WERI-Rb-1 (cell line): Measurements from ENCODE around the gene B3GNT7.
"Not testable (repeated sequence)": the region's sequence is repeated elsewhere in the genome, so short reads cannot be mapped to it uniquely, and the experiment has no call there.

ENCODE experiments used
- DNase-seq: peaks from one replicate; pipeline ENCODE4 v3.0.0-alpha.2; 2020
- H3K27ac ChIP-seq: fragments of 250-450 bp; sonication (Bioruptor Pico); 2 replicates; pipeline ENCODE4 v1.5.1; 2020; ENCODE audit warnings: mild to moderate bottlenecking, moderate library complexity
- H3K27me3 ChIP-seq: fragments of 250-450 bp; sonication (Bioruptor Pico); 2 replicates; pipeline ENCODE4 v1.5.1; 2021; ENCODE audit warnings: mild to moderate bottlenecking, low read depth, moderate library complexity; ENCODE audit not compliant: insufficient read depth, severe bottlenecking
- H3K36me3 ChIP-seq: fragments of 250-450 bp; sonication (Bioruptor Pico); 2 replicates; pipeline ENCODE4 v1.5.1; 2020; ENCODE audit warnings: mild to moderate bottlenecking, moderate library complexity
- H3K4me3 ChIP-seq: 2 replicates; pipeline ENCODE4 v1.5.1; 2011; ENCODE audit warnings: low read depth, mild to moderate bottlenecking, control low read depth, low read length
- H3K9me3 ChIP-seq: fragments of 250-450 bp; sonication (Bioruptor Pico); 2 replicates; pipeline ENCODE4 v1.5.1; 2021; ENCODE audit warnings: mild to moderate bottlenecking, moderate library complexity; ENCODE audit not compliant: severe bottlenecking
- CTCF ChIP-seq: IDR thresholded peaks from 2 replicates; pipeline ENCODE4 v1.5.1; 2011; ENCODE audit warnings: low read depth, mild to moderate bottlenecking, control low read depth, inconsistent platforms, low read length

Gene B3GNT7

GRCh38 chr2:231399046-231399852 lies 3.7 kb downstream of the B3GNT7 start:
- TF ChIP-seq CTCF = no peak
- no peak for DNase-seq
- H3K4me3 ChIP-seq = no peak overlapping the region
- H3K9me3 ChIP-seq = no peaks in the 10 kb centered on the region
- no peaks in the 10 kb centered on the region for H3K36me3 ChIP-seq
- peak overlapping the region; percentile 82 for H3K27ac ChIP-seq
- no peaks in the 10 kb centered on the region for H3K27me3 ChIP-seq

- Histone ChIP-seq H3K36me3 (no peaks in the 10 kb centered on the region), H3K27me3 (no peaks in the 10 kb centered on the region), H3K27ac (peak overlapping the region; percentile 82), H3K9me3 (no peaks in the 10 kb centered on the region), H3K4me3 (peak overlapping the region; percentile 2; the same call in 1 of the 2 replicates)
- peak; percentile 40 for TF ChIP-seq CTCF
- peak; percentile 69 for DNase-seq
These were observed 4.6 kb downstream of the B3GNT7 start for GRCh38 chr2:231399853-231400680.

GRCh38 chr2:231400681-231401080 lies 5.2 kb downstream of the B3GNT7 start:
- not testable (repeated sequence) for DNase-seq, H3K27me3 ChIP-seq
- peak overlapping the region; percentile 82 for H3K27ac ChIP-seq

GRCh38 chr2:231401101-231401500 lies 5.6 kb downstream of the B3GNT7 start:
- H3K27ac ChIP-seq = peak overlapping the region; percentile 82
- peak; percentile 81 for DNase-seq
- not testable (repeated sequence) for H3K27me3 ChIP-seq, H3K9me3 ChIP-seq, H3K36me3 ChIP-seq
- peak overlapping the region; percentile 31 for H3K4me3 ChIP-seq

More at GRCh38 chr2:231400681-231401080, 5.2 kb downstream of the B3GNT7 start:
- peak overlapping the region; percentile 31 for H3K4me3 ChIP-seq
- H3K9me3 ChIP-seq, H3K36me3 ChIP-seq: not testable (repeated sequence)

GRCh38 chr2:231403421-231404182 lies 8.1 kb downstream of the B3GNT7 start:
- H3K4me3 ChIP-seq, H3K36me3 ChIP-seq, H3K9me3 ChIP-seq, H3K27ac ChIP-seq, H3K27me3 ChIP-seq, DNase-seq: not testable (repeated sequence)

GRCh38 chr2:231404183-231404578 lies 8.7 kb downstream of the B3GNT7 start:
- H3K9me3 ChIP-seq, H3K27ac ChIP-seq, H3K4me3 ChIP-seq, H3K36me3 ChIP-seq, H3K27me3 ChIP-seq, DNase-seq: not testable (repeated sequence)

- H3K27me3 ChIP-seq, H3K27ac ChIP-seq, DNase-seq, H3K4me3 ChIP-seq, H3K36me3 ChIP-seq, H3K9me3 ChIP-seq: not testable (repeated sequence)
- 0 out of 2 replicates have a peak, but pooled peaks have one; percentile 10 for TF ChIP-seq CTCF
These were observed 10.3 kb downstream of the B3GNT7 start for GRCh38 chr2:231405601-231406367.

- H3K9me3 ChIP-seq, DNase-seq, H3K36me3 ChIP-seq, H3K27ac ChIP-seq, H3K4me3 ChIP-seq, H3K27me3 ChIP-seq: not testable (repeated sequence)
These were observed 12.2 kb downstream of the B3GNT7 start for GRCh38 chr2:231407686-231408085.

- not testable (repeated sequence) for DNase-seq, H3K36me3 ChIP-seq, H3K9me3 ChIP-seq, H3K27ac ChIP-seq, H3K27me3 ChIP-seq, H3K4me3 ChIP-seq
These were observed 12.8 kb downstream of the B3GNT7 start for GRCh38 chr2:231408304-231408703.
